Testis (tissue), 2 donors: ENCODE data around the gene EOMES.

Experiments used
- CTCF ChIP-seq, 3 experiments: fragments of 450-650 bp in 2 of 3; fragments of 200-600 bp in 1 of 3; sonication (generic) in 1 of 3; IDR thresholded peaks; one replicate each; pipeline ENCODE4 v1.5.1; 2016 to 2019; ENCODE audit warnings: antibody characterized with exemption in 3 of 3, mild to moderate bottlenecking in 2 of 3, moderate library complexity in 1 of 3
- POLR2A ChIP-seq: fragments of 450-650 bp; IDR thresholded peaks from one replicate; pipeline ENCODE4 v1.6.1; 2017; ENCODE audit warnings: antibody characterized with exemption, mild to moderate bottlenecking, moderate library complexity

DNA sequence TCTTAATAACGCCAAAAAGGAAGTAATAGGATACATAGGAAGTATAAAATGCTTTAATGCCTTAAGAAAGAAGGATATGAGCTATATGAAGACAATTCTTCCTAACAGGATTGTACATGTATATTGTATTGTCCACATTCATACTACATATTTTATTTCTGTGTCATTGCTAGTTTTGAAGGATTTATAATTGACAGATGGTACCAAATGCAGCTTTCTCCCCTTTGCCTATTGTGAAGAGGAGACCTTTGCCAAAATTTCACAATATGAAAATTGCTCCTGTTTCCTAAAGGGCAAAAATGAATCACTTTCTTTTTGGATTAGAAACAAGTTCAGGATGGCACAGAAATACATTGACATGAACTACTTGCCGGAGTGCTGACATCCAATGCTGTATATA, 34.8 kb upstream of the EOMES start:
- TF ChIP-seq CTCF (IDR thresholded peaks at IDR 0.05), result no peak
- no peak for TF ChIP-seq POLR2A
